Gastroesophageal sphincter (tissue), 3 donors: ENCODE results near the gene MYADM.

ENCODE experiments used
- EP300 ChIP-seq: sonication (generic); formaldehyde crosslinking; IDR thresholded peaks from one replicate; pipeline ENCODE4 v1.6.1; 2017; ENCODE audit warnings: antibody characterized with exemption, mild to moderate bottlenecking
- TF ChIP-seq, protein P1 (sequence below), 4 experiments: fragments of 200-600 bp in 2 of 4; fragments of 450-650 bp in 2 of 4; sonication (generic) in 1 of 4; IDR thresholded peaks; one replicate each; pipeline ENCODE4 v1.5.1; 2017 to 2019; ENCODE audit warnings: antibody characterized with exemption in 4 of 4, mild to moderate bottlenecking in 2 of 4, moderate library complexity in 2 of 4

DNA sequence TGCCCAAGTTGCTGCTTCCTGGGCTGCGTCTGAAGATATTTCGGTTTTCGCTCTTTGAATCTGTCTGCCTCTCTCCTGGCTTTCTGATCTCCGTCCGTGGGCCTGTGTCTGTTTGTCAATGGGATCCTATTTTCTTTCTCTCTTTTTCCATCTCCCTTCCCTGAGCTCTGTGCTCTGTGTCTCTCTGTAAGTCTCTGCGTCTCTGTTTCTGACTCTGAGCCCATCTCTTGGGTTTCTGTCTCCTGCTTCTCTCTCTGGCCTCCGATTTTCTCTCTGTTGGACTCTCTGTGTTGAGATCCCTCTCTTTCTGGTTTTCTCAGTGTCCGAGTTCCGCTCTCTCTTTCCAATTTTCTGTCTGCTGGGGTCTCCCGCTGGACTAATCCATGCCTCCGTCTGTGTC lies 16.1 kb downstream of the MYADM start:
- TF ChIP-seq, protein P1, sequence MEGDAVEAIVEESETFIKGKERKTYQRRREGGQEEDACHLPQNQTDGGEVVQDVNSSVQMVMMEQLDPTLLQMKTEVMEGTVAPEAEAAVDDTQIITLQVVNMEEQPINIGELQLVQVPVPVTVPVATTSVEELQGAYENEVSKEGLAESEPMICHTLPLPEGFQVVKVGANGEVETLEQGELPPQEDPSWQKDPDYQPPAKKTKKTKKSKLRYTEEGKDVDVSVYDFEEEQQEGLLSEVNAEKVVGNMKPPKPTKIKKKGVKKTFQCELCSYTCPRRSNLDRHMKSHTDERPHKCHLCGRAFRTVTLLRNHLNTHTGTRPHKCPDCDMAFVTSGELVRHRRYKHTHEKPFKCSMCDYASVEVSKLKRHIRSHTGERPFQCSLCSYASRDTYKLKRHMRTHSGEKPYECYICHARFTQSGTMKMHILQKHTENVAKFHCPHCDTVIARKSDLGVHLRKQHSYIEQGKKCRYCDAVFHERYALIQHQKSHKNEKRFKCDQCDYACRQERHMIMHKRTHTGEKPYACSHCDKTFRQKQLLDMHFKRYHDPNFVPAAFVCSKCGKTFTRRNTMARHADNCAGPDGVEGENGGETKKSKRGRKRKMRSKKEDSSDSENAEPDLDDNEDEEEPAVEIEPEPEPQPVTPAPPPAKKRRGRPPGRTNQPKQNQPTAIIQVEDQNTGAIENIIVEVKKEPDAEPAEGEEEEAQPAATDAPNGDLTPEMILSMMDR (IDR thresholded peaks at IDR 0.05) = no peak
- no peak for TF ChIP-seq EP300
